ENCODE results near the gene DISP3.

The DISP3 gene

GRCh38 chr1:11478571-11479374, at the start of gene DISP3:
Gene DISP3 (plus strand): TSS chr1:11479155. CDS start chr1:11500993, 21,838 bp downstream.
- DNase-seq (ENCODE audit: low spot score) = peak; percentile 48

- no peak for DNase-seq (ENCODE audit: low spot score)
Observed at GRCh38 chr1:11429226-11429625, 49.7 kb upstream of the DISP3 start.

- no peak for DNase-seq (ENCODE audit: low spot score)
Observed at GRCh38 chr1:11429935-11430334, 49.0 kb upstream of the DISP3 start.

GRCh38 chr1:11431941-11432507, 46.9 kb upstream of the DISP3 start:
- no peak for DNase-seq (ENCODE audit: low spot score)

- no peak for DNase-seq (ENCODE audit: low spot score)
Observed at GRCh38 chr1:11432526-11432925, 46.4 kb upstream of the DISP3 start.

GRCh38 chr1:11434501-11434900, 44.5 kb upstream of the DISP3 start:
- no peak for DNase-seq (ENCODE audit: low spot score)

GRCh38 chr1:11434926-11435325, 44.0 kb upstream of the DISP3 start:
- no peak for DNase-seq (ENCODE audit: low spot score)

GRCh38 chr1:11438996-11439395, 40.0 kb upstream of the DISP3 start:
- DNase-seq (ENCODE audit: low spot score) = no peak

GRCh38 chr1:11441211-11441952, 37.6 kb upstream of the DISP3 start:
- no peak for DNase-seq (ENCODE audit: low spot score)

- no peak for DNase-seq (ENCODE audit: low spot score)
Observed at GRCh38 chr1:11443043-11443442, 35.9 kb upstream of the DISP3 start.

- no peak for DNase-seq (ENCODE audit: low spot score)
Observed at GRCh38 chr1:11443961-11444658, 34.8 kb upstream of the DISP3 start.

- DNase-seq (ENCODE audit: low spot score) = no peak
Observed at GRCh38 chr1:11444907-11445306, 34.0 kb upstream of the DISP3 start.

GRCh38 chr1:11447903-11448302, 31.1 kb upstream of the DISP3 start:
- no peak for DNase-seq (ENCODE audit: low spot score)

GRCh38 chr1:11448373-11449099, 30.4 kb upstream of the DISP3 start:
- no peak for DNase-seq (ENCODE audit: low spot score)

- DNase-seq (ENCODE audit: low spot score) = no peak
Observed at GRCh38 chr1:11449100-11449403, 29.9 kb upstream of the DISP3 start.

GRCh38 chr1:11450310-11450709, 28.6 kb upstream of the DISP3 start:
- no peak for DNase-seq (ENCODE audit: low spot score)

- DNase-seq (ENCODE audit: low spot score) = no peak
Observed at GRCh38 chr1:11453742-11454491, 25.0 kb upstream of the DISP3 start.

GRCh38 chr1:11455967-11456570, 22.9 kb upstream of the DISP3 start:
- DNase-seq (ENCODE audit: low spot score) = no peak

GRCh38 chr1:11456965-11457364, 22.0 kb upstream of the DISP3 start:
- DNase-seq (ENCODE audit: low spot score) = no peak

- DNase-seq (ENCODE audit: low spot score) = no peak
Observed at GRCh38 chr1:11458811-11459275, 20.1 kb upstream of the DISP3 start.
